Brain microvascular endothelial cell (primary cell): ENCODE data around the gene MMADHC.

ENCODE experiments used
- DNase-seq: peaks from one replicate; pipeline ENCODE4 v3.0.0-alpha.2; 2020
- H3K27ac ChIP-seq: fragments of 250-450 bp; sonication (Bioruptor Pico); 2 replicates; pipeline ENCODE4 v1.5.1; 2020; ENCODE audit warnings: mild to moderate bottlenecking, moderate library complexity
- H3K27me3 ChIP-seq: fragments of 250-450 bp; sonication (Bioruptor Pico); replicated peaks from 2 replicates; pipeline ENCODE4 v1.5.1; 2020; ENCODE audit warnings: mild to moderate bottlenecking
- H3K36me3 ChIP-seq: fragments of 250-450 bp; sonication (Bioruptor Pico); replicated peaks from 2 replicates; pipeline ENCODE4 v1.5.1; 2020; ENCODE audit warnings: mild to moderate bottlenecking
- H3K4me3 ChIP-seq: 2 replicates; pipeline ENCODE4 v1.5.1; 2011; ENCODE audit warnings: low read depth, mild to moderate bottlenecking, control low read depth, low read length, moderate library complexity
- CTCF ChIP-seq: IDR thresholded peaks from 2 replicates; pipeline ENCODE4 v1.5.1; 2011; ENCODE audit warnings: low read depth, mild to moderate bottlenecking, moderate library complexity, low read length, control low read depth, inconsistent platforms; ENCODE audit errors: missing control alignments
- in situ Hi-C: cut with HindIII; loops from 2 replicates; pipeline ENCODE4 v1.10.0; 2017; ENCODE audit warnings: low sequenced_read_pairs, low pct_ligation_motif_present

The MMADHC gene

DNA sequence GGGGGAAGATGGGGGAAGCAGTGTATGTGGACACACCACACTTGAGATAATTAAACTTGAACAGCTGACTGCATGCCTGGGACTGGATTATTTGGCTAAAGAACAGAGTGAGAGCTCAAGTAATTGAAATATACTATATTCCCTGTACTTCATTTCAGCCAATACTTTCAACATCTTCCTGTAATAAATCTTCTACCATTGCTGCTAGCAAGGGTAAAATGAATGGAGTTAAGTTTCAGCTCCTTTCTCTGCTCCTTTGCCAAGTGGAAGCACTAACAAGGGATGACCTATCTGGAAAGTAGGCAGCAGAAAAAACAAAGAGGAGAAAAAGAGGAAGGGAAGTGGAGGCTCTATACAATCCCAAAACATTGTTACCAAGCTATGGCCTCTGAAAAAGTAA, 50.9 kb downstream of the MMADHC start:
- in situ Hi-C loops: no loop called here
- Histone ChIP-seq H3K4me3 (no peak overlapping the region), H3K27me3 (no peaks in the 10 kb centered on the region), H3K27ac (no peak overlapping the region), H3K36me3 (no peaks in the 10 kb centered on the region)
- DNase-seq: no peak
- no peak for TF ChIP-seq CTCF

- no peak for DNase-seq
- no peaks in the 10 kb centered on the region for H3K27me3 ChIP-seq
- no peaks in the 10 kb centered on the region for H3K36me3 ChIP-seq
- H3K4me3 ChIP-seq: no peak overlapping the region
- in situ Hi-C loops: no loop called here
- TF ChIP-seq CTCF: no peak
- no peak overlapping the region for H3K27ac ChIP-seq
These were observed 52.9 kb downstream of the MMADHC start for GRCh38 chr2:149534674-149535073.

- Histone ChIP-seq H3K36me3 (no peaks in the 10 kb centered on the region), H3K27me3 (no peaks in the 10 kb centered on the region), H3K27ac (no peak overlapping the region), H3K4me3 (no peak overlapping the region)
- in situ Hi-C loops: no loop called here
- no peak for DNase-seq
- no peak for TF ChIP-seq CTCF
These were observed 58.6 kb downstream of the MMADHC start for GRCh38 chr2:149528983-149529382.

- Histone ChIP-seq H3K4me3 (no peak overlapping the region), H3K27me3 (no peaks in the 10 kb centered on the region), H3K27ac (no peak overlapping the region), H3K36me3 (no peaks in the 10 kb centered on the region)
- no peak for DNase-seq
- in situ Hi-C loops: no loop called here
- no peak for TF ChIP-seq CTCF
These were observed 59.4 kb downstream of the MMADHC start for GRCh38 chr2:149527998-149528755.

GRCh38 chr2:149526689-149527088, 60.9 kb downstream of the MMADHC start:
- Histone ChIP-seq H3K27ac (no peak overlapping the region), H3K36me3 (no peaks in the 10 kb centered on the region), H3K4me3 (no peak overlapping the region), H3K27me3 (no peaks in the 10 kb centered on the region)
- no peak for TF ChIP-seq CTCF
- in situ Hi-C loops: no loop called here
- no peak for DNase-seq

- H3K27me3 ChIP-seq: no peaks in the 10 kb centered on the region
- H3K4me3 ChIP-seq: no peak overlapping the region
- H3K36me3 ChIP-seq: no peaks in the 10 kb centered on the region
- no peak for DNase-seq
- H3K27ac ChIP-seq: no peak overlapping the region
- in situ Hi-C loops: no loop called here
- TF ChIP-seq CTCF: no peak
These were observed 62.3 kb downstream of the MMADHC start for GRCh38 chr2:149525323-149525722.
